GM18505 (cell line): Measurements from ENCODE around the gene MRPS23.

ENCODE experiments used
- ATAC-seq: cut with Tn5 transposase; IDR thresholded peaks from one replicate; pipeline ENCODE4 v1.9.1; 2021; ENCODE audit not compliant: unreplicated experiment
- POLR2A ChIP-seq: IDR thresholded peaks from 4 replicates; pipeline ENCODE4 v1.6.1; 2011; ENCODE audit warnings: borderline replicate concordance; ENCODE audit not compliant: insufficient read depth, insufficient read length; ENCODE audit errors: extremely low read depth

The MRPS23 gene

GRCh38 chr17:57801044-57801711, 48.7 kb downstream of the MRPS23 start:
- TF ChIP-seq POLR2A = no peak
- ATAC-seq = no peak

GRCh38 chr17:57794841-57795240, 55.0 kb downstream of the MRPS23 start:
- no peak for TF ChIP-seq POLR2A
- ATAC-seq = no peak

- no peak for ATAC-seq
These were observed 61.1 kb downstream of the MRPS23 start for GRCh38 chr17:57788725-57789124.

GRCh38 chr17:57785022-57785421, 64.8 kb downstream of the MRPS23 start:
- no peak for TF ChIP-seq POLR2A
- no peak for ATAC-seq

More at GRCh38 chr17:57788725-57789124, 61.1 kb downstream of the MRPS23 start:
- TF ChIP-seq POLR2A = no peak
